PC-9 (cell line): ENCODE data around the gene GCLC.

Experiments used
- EZH2 ChIP-seq: fragments of 200-600 bp; sonication (generic); IDR thresholded peaks from 2 replicates; pipeline ENCODE4 v1.8.0; 2017; ENCODE audit warnings: antibody characterized with exemption, low read depth
- TF ChIP-seq, protein P1 (sequence below): fragments of 200-600 bp; sonication (generic); conservative IDR thresholded peaks from 2 replicates; pipeline ENCODE4 v1.6.1; 2017; ENCODE audit warnings: mixed run types, antibody characterized with exemption, mild to moderate bottlenecking, moderate library complexity

DNA sequence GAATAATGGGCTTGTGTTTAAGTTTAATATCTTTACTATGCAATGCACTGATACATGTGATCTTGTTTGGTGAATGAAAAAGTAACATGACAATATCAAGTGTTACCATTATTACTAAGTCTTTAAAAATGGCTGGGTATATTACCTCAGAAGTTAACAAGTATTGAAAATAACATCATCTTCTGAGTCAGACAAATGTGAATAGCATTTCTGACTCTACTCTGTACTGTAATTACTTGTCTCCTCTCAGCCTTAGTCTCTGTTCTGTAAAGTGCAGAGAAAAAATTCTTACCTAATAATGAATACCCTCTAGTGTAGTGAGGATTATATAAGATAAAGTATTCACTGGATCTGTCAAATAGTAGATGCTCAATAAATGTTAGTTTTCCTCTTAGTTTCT is 47.0 kb upstream of the GCLC start:
- TF ChIP-seq, protein P1, sequence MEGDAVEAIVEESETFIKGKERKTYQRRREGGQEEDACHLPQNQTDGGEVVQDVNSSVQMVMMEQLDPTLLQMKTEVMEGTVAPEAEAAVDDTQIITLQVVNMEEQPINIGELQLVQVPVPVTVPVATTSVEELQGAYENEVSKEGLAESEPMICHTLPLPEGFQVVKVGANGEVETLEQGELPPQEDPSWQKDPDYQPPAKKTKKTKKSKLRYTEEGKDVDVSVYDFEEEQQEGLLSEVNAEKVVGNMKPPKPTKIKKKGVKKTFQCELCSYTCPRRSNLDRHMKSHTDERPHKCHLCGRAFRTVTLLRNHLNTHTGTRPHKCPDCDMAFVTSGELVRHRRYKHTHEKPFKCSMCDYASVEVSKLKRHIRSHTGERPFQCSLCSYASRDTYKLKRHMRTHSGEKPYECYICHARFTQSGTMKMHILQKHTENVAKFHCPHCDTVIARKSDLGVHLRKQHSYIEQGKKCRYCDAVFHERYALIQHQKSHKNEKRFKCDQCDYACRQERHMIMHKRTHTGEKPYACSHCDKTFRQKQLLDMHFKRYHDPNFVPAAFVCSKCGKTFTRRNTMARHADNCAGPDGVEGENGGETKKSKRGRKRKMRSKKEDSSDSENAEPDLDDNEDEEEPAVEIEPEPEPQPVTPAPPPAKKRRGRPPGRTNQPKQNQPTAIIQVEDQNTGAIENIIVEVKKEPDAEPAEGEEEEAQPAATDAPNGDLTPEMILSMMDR = no peak
- TF ChIP-seq EZH2 = no peak
